ENCODE measurements around the gene LARP1.

- TF ChIP-seq RAD21 (IDR thresholded peaks at IDR 0.05; ENCODE audit: low read depth) (no peak), EP300 (IDR thresholded peaks at IDR 0.05; ENCODE audit: borderline replicate concordance) (no peak), REST (IDR thresholded peaks at IDR 0.05; ENCODE audit: low read depth) (no peak), MAX (IDR thresholded peaks at IDR 0.05) (no peak), NFIC (IDR thresholded peaks at IDR 0.05) (no peak), ZBTB7A (IDR thresholded peaks at IDR 0.05; ENCODE audit: low read depth) (no peak), CEBPB (IDR thresholded peaks at IDR 0.05) (no peak), TAF1 (IDR thresholded peaks at IDR 0.05; ENCODE audit: low read depth) (no peak), CREB1 (IDR thresholded peaks at IDR 0.05; ENCODE audit: low read depth) (no peak), EGR1 (IDR thresholded peaks at IDR 0.05) (no peak), YY1 (IDR thresholded peaks at IDR 0.05; ENCODE audit: low read depth) (no peak)
These were observed 81.0 kb downstream of the LARP1 start for GRCh38 chr5:154836225-154836624.

Measured in Ishikawa (cell line).